ENCODE results near the gene IQCE.

GRCh38 chr7:2607122-2607922 lies 48.5 kb downstream of the IQCE start:
- TF ChIP-seq EZH2 (IDR thresholded peaks at IDR 0.05; ENCODE audit: insufficient read depth, poor library complexity, severe bottlenecking) (no peak), EZH2phosphoT487 (IDR thresholded peaks at IDR 0.05; ENCODE audit: insufficient read depth, low read depth) (no peak)

Measured in GM23248 (cell line).